ENCODE results near the gene ATP8A1. TPM values are rescaled to one million over a fixed set of nuclear protein-coding genes. Genes with fewer than 3 reads are reported as not detected.
"Not testable (repeated sequence)": the region's sequence is repeated elsewhere in the genome, so short reads cannot be mapped to it uniquely, and the experiment has no call there.

Gene ATP8A1
- total RNA-seq, 2 experiments from 2014 or later: 55.3 to 56.3 TPM

- POLR2A ChIA-PET: interaction anchor here (1.0 to 4.3 kb wide), 3 partner anchors 10 to 20 kb away, joined by 3 to 112 read pairs (median 86); no protein-coding TSS in a partner anchor
- peaks cover 3% of the 10 kb centered on the region for H3K9me3 Mint-ChIP-seq
- peak overlapping the region; percentile 100 for H3K27ac Mint-ChIP-seq
- H3K36me3 Mint-ChIP-seq: peaks cover 9% of the 10 kb centered on the region
- peaks cover 31% of the 10 kb centered on the region for H3K4me1 Mint-ChIP-seq
- no peak for ATAC-seq (ENCODE audit: low read depth)
- H3K4me3 Mint-ChIP-seq: peak overlapping the region; percentile 96
- DNase-seq: no peak
- H3K27me3 Mint-ChIP-seq: peaks cover 5% of the 10 kb centered on the region
These were observed 1.4 kb upstream of the ATP8A1 start for GRCh38 chr4:42658261-42658660.

GRCh38 chr4:42656679-42656943, 294 bp downstream of the ATP8A1 start:
- no peak for ATAC-seq (ENCODE audit: low read depth)
- POLR2A ChIA-PET: interaction anchor here (0.6 to 4.3 kb wide), 21 partner anchors 9 to 666 kb away, joined by 3 to 112 read pairs (median 4); partner anchors contain the start of gene SLC30A9
- DNase-seq: no peak
- H3K27me3 Mint-ChIP-seq: peaks cover 2% of the 10 kb centered on the region
- peak overlapping the region; percentile 92 for H3K4me3 Mint-ChIP-seq
- H3K4me1 Mint-ChIP-seq: peaks cover 35% of the 10 kb centered on the region
- peak overlapping the region; percentile 95 for H3K27ac Mint-ChIP-seq
- H3K36me3 Mint-ChIP-seq: peaks cover 23% of the 10 kb centered on the region
- peaks cover 9% of the 10 kb centered on the region for H3K9me3 Mint-ChIP-seq

- ATAC-seq (ENCODE audit: low read depth) (peak; percentile 23), DNase-seq (peak; percentile 73)
- Mint-ChIP-seq H3K27me3 (peaks cover 2% of the 10 kb centered on the region), H3K4me1 (peaks cover 36% of the 10 kb centered on the region), H3K4me3 (peak overlapping the region; percentile 92), H3K9me3 (peaks cover 11% of the 10 kb centered on the region), H3K36me3 (peaks cover 28% of the 10 kb centered on the region), H3K27ac (peak overlapping the region; percentile 95)
- POLR2A ChIA-PET: interaction anchor here (0.6 to 4.3 kb wide), 18 partner anchors 9 to 666 kb away, joined by 3 to 112 read pairs (median 4); partner anchors contain the start of gene SLC30A9
These were observed 805 bp downstream of the ATP8A1 start for GRCh38 chr4:42655921-42656678.

GRCh38 chr4:42655269-42655637, 1.7 kb downstream of the ATP8A1 start:
- peak overlapping the region; percentile 95 for H3K27ac Mint-ChIP-seq

GRCh38 chr4:42654631-42655268, 2.2 kb downstream of the ATP8A1 start:
- POLR2A ChIA-PET: interaction anchor here (4.3 kb wide), 1 partner anchor 19 kb away, joined by 112 read pairs; no protein-coding TSS in a partner anchor
- ATAC-seq (ENCODE audit: low read depth): no peak
- Mint-ChIP-seq H3K27ac (peak overlapping the region; percentile 95), H3K9me3 (peaks cover 11% of the 10 kb centered on the region), H3K4me1 (peaks cover 42% of the 10 kb centered on the region), H3K4me3 (peak overlapping the region; percentile 92), H3K27me3 (no peaks in the 10 kb centered on the region), H3K36me3 (peaks cover 32% of the 10 kb centered on the region)
- DNase-seq: no peak

More at GRCh38 chr4:42655269-42655637, 1.7 kb downstream of the ATP8A1 start:
- Mint-ChIP-seq H3K4me3 (peak overlapping the region; percentile 92), H3K9me3 (peaks cover 13% of the 10 kb centered on the region), H3K36me3 (peaks cover 32% of the 10 kb centered on the region), H3K27me3 (peaks cover 1% of the 10 kb centered on the region), H3K4me1 (peaks cover 40% of the 10 kb centered on the region)
- POLR2A ChIA-PET: interaction anchor here (2.4 to 4.3 kb wide), 4 partner anchors 13 to 28 kb away, joined by 12 to 112 read pairs (median 52); no protein-coding TSS in a partner anchor
- ATAC-seq (ENCODE audit: low read depth): no peak
- DNase-seq: no peak

- no peaks in the 10 kb centered on the region for H3K27me3 Mint-ChIP-seq
- peak overlapping the region; percentile 95 for H3K27ac Mint-ChIP-seq
- POLR2A ChIA-PET: interaction anchor here (4.3 kb wide), 1 partner anchor 20 kb away, joined by 112 read pairs; no protein-coding TSS in a partner anchor
- ATAC-seq (ENCODE audit: low read depth) (no peak), DNase-seq (no peak)
- H3K36me3 Mint-ChIP-seq: peaks cover 32% of the 10 kb centered on the region
- H3K9me3 Mint-ChIP-seq: peaks cover 11% of the 10 kb centered on the region
- H3K4me1 Mint-ChIP-seq: peaks cover 46% of the 10 kb centered on the region
- H3K4me3 Mint-ChIP-seq: peak overlapping the region; percentile 92
These were observed 3.0 kb downstream of the ATP8A1 start for GRCh38 chr4:42653626-42654560.

- Mint-ChIP-seq H3K4me1 (peaks cover 37% of the 10 kb centered on the region), H3K36me3 (peaks cover 32% of the 10 kb centered on the region), H3K9me3 (peaks cover 11% of the 10 kb centered on the region), H3K27ac (peak overlapping the region; percentile 27)
- DNase-seq; ATAC-seq (ENCODE audit: low read depth); POLR2A ChIA-PET; H3K27me3 Mint-ChIP-seq; H3K4me3 Mint-ChIP-seq: not testable (repeated sequence)
These were observed 4.2 kb downstream of the ATP8A1 start for GRCh38 chr4:42652529-42653231.

GRCh38 chr4:42649870-42650269, 7.0 kb downstream of the ATP8A1 start:
- no peak for DNase-seq
- Mint-ChIP-seq H3K36me3 (peaks cover 32% of the 10 kb centered on the region), H3K27ac (no peak overlapping the region), H3K9me3 (peaks cover 11% of the 10 kb centered on the region), H3K4me1 (peaks cover 39% of the 10 kb centered on the region), H3K4me3 (no peak overlapping the region), H3K27me3 (no peaks in the 10 kb centered on the region)
- POLR2A ChIA-PET: no interaction called here
- no peak for ATAC-seq (ENCODE audit: low read depth)

- Mint-ChIP-seq H3K27ac (no peak overlapping the region), H3K36me3 (peaks cover 19% of the 10 kb centered on the region), H3K4me1 (peaks cover 42% of the 10 kb centered on the region), H3K9me3 (peaks cover 6% of the 10 kb centered on the region), H3K4me3 (no peak overlapping the region), H3K27me3 (no peaks in the 10 kb centered on the region)
- POLR2A ChIA-PET: interaction anchor here (0.6 kb wide), 1 partner anchor 9 kb away, joined by 4 read pairs; the partner anchor contains the start of gene ATP8A1
- ATAC-seq (ENCODE audit: low read depth) (no peak), DNase-seq (no peak)
These were observed 9.8 kb downstream of the ATP8A1 start for GRCh38 chr4:42646999-42647541.

GRCh38 chr4:42646013-42646784, 10.7 kb downstream of the ATP8A1 start:
- POLR2A ChIA-PET: interaction anchor here (1.2 kb wide), 1 partner anchor 11 kb away, joined by 3 read pairs; the partner anchor contains the start of gene ATP8A1
- H3K27ac Mint-ChIP-seq: no peak overlapping the region
- no peak for DNase-seq
- peaks cover 3% of the 10 kb centered on the region for H3K9me3 Mint-ChIP-seq
- no peak overlapping the region for H3K4me3 Mint-ChIP-seq
- no peaks in the 10 kb centered on the region for H3K27me3 Mint-ChIP-seq
- no peak for ATAC-seq (ENCODE audit: low read depth)
- H3K4me1 Mint-ChIP-seq: peaks cover 48% of the 10 kb centered on the region
- peaks cover 11% of the 10 kb centered on the region for H3K36me3 Mint-ChIP-seq

GRCh38 chr4:42644897-42645296, 12.0 kb downstream of the ATP8A1 start:
- Mint-ChIP-seq H3K36me3 (peaks cover 6% of the 10 kb centered on the region), H3K27me3 (no peaks in the 10 kb centered on the region), H3K4me1 (peaks cover 47% of the 10 kb centered on the region), H3K9me3 (no peaks in the 10 kb centered on the region), H3K27ac (no peak overlapping the region), H3K4me3 (no peak overlapping the region)
- no peak for DNase-seq
- no peak for ATAC-seq (ENCODE audit: low read depth)
- POLR2A ChIA-PET: interaction anchor here (1.2 kb wide), 1 partner anchor 12 kb away, joined by 3 read pairs; the partner anchor contains the start of gene ATP8A1

Measured in activated naive CD8-positive, alpha-beta T cell treated with anti-CD3 and anti-CD28 coated beads, Interleukin-2, amount 10 ng/mL, durations not matched to agents 7 days and 5 days (primary cell).